ENCODE measurements around the gene MLLT3.

GRCh38 chr9:20562051-20562450 lies 60.2 kb downstream of the MLLT3 start:
- TF ChIP-seq POLR2A (IDR thresholded peaks at IDR 0.05) (no peak), CTCF (IDR thresholded peaks at IDR 0.05) (no peak)

All from Peyer's patch (tissue), 4 donors.